Activated T-helper 2 cell treated with anti-CD3 and anti-CD28 coated beads, Interferon-gamma antibody, Interleukin-2, Interleukin-4, amounts not matched to agents 10 μg/mL and 5 μg/mL and 100 μg/mL, durations not matched to agents 14 hours and 24 hours and 36 hours (primary cell): ENCODE measurements around the gene FCRL2. TPM values are rescaled to one million over a fixed set of nuclear protein-coding genes. Genes with fewer than 3 reads are reported as not detected.
"Not testable (repeated sequence)": the region's sequence is repeated elsewhere in the genome, so short reads cannot be mapped to it uniquely, and the experiment has no call there.

Source experiments
- DNase-seq: peaks from one replicate; pipeline ENCODE4 v3.0.0; 2021; ENCODE audit warnings: low spot score
- H3K27ac Mint-ChIP-seq: one replicate; pipeline ENCODE4 v1.8.0; 2021; ENCODE audit warnings: mixed read lengths
- H3K27me3 Mint-ChIP-seq: one replicate; pipeline ENCODE4 v1.8.0; 2021; ENCODE audit warnings: low read depth, mixed read lengths
- H3K36me3 Mint-ChIP-seq: one replicate; pipeline ENCODE4 v1.8.0; 2021; ENCODE audit warnings: low read depth, mixed read lengths
- H3K4me1 Mint-ChIP-seq: one replicate; pipeline ENCODE4 v1.8.0; 2021; ENCODE audit warnings: low read depth, mixed read lengths
- H3K4me3 Mint-ChIP-seq: one replicate; pipeline ENCODE4 v1.8.0; 2021; ENCODE audit warnings: low read depth, mild to moderate bottlenecking, moderate library complexity, mixed read lengths
- H3K9me3 Mint-ChIP-seq: one replicate; pipeline ENCODE4 v1.8.0; 2021; ENCODE audit warnings: mixed read lengths
- intact Hi-C: fragments of 100-400 bp; cut with micrococcal nuclease; formaldehyde crosslinking; loops from one replicate; pipeline ENCODE4 v1.15.1; 2023
- total RNA-seq: library from RNA; stranded (reverse); gene quantifications from 2 replicates; pipeline ENCODE4 v1.2.3, GENCODE V29; 2022

The FCRL2 gene
- total RNA-seq, 1 donor from 2014 or later, result not detected

GRCh38 chr1:157775101-157775870 lies 1.6 kb downstream of the FCRL2 start:
- no peak for DNase-seq
- peaks cover 4% of the 10 kb centered on the region for H3K27me3 Mint-ChIP-seq
- no peaks in the 10 kb centered on the region for H3K4me1 Mint-ChIP-seq
- H3K36me3 Mint-ChIP-seq, result no peaks in the 10 kb centered on the region
- no peaks in the 10 kb centered on the region for H3K9me3 Mint-ChIP-seq
- H3K4me3 Mint-ChIP-seq, result no peak overlapping the region
- intact Hi-C loops, result no loop called here
- H3K27ac Mint-ChIP-seq, result no peak overlapping the region

DNA sequence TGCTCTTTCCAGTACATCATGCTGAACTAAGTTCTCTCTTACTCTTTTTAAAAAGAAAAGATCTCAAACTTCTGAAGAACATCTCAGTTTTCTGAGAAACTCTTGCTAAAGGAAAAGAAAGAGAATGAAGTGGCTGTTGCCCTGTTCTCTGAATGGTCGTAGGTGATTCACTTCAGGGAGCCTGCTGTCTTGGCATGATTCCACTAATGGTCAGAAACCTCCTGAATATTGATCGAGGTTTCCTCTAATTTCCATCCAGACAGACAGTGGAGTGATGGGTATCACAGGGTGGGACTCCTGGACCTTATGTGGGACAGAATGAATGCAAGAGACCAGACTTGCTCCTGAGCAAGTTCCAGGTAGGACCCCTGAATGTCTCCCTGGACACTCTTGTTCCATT lies 2.5 kb downstream of the FCRL2 start:
- no peaks in the 10 kb centered on the region for H3K9me3 Mint-ChIP-seq
- no peaks in the 10 kb centered on the region for H3K4me1 Mint-ChIP-seq
- no peak overlapping the region for H3K27ac Mint-ChIP-seq
- peaks cover 4% of the 10 kb centered on the region for H3K27me3 Mint-ChIP-seq
- H3K36me3 Mint-ChIP-seq, result no peaks in the 10 kb centered on the region
- H3K4me3 Mint-ChIP-seq, result no peak overlapping the region
- no peak for DNase-seq
- intact Hi-C loops, result no loop called here

DNA sequence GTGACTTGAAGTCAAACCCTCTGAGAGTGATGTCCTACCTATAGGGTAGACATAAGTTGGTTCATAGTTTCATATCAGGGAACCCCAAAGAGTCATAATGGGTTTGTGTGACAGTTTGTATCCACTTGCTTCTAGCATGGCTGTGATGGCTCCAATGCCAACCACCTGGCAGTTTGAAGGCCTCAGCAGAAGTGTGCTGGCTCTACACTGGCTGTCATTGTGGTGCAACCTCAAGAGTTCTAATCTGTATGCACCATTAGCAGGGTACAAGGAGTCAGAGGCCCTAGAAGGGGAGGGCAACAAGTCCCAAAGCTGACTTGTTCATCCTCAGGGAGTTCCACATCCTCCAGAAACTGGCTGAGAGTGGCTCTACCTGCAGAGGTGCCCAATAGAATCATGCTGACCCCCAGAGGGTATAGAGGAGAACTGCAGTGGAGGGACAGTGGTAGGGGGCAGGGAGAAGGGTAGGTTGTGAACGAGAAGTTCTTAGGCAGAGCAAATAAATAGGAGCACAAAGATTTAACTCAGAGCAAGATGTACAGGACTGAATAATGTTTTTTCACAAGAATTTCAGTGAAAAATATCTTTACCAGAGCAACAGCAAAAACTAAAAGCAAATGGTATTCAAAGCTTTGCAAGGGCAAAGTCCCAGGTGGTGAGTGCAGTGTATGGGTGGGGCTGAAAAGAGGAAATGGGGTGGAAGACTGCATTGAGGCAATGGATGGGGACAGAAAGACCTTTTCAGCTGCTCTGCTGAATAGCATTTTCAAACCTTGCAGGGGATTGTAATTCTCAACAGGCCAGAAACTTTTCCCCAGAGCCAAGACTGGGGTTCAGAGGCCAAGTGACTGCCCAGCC lies 3.2 kb downstream of the FCRL2 start:
- no peaks in the 10 kb centered on the region for H3K4me1 Mint-ChIP-seq
- intact Hi-C loops, result no loop called here
- no peaks in the 10 kb centered on the region for H3K36me3 Mint-ChIP-seq
- H3K9me3 Mint-ChIP-seq, result no peaks in the 10 kb centered on the region
- no peak overlapping the region for H3K27ac Mint-ChIP-seq
- H3K27me3 Mint-ChIP-seq, result peaks cover 4% of the 10 kb centered on the region
- H3K4me3 Mint-ChIP-seq, result no peak overlapping the region
- DNase-seq, result no peak

GRCh38 chr1:157771661-157772425 lies 5.1 kb downstream of the FCRL2 start:
- H3K27me3 Mint-ChIP-seq, result peaks cover 4% of the 10 kb centered on the region
- no peak for DNase-seq
- H3K4me3 Mint-ChIP-seq, result no peak overlapping the region
- no peaks in the 10 kb centered on the region for H3K36me3 Mint-ChIP-seq
- H3K27ac Mint-ChIP-seq, result no peak overlapping the region
- no peaks in the 10 kb centered on the region for H3K4me1 Mint-ChIP-seq
- H3K9me3 Mint-ChIP-seq, result no peaks in the 10 kb centered on the region
- intact Hi-C loops, result no loop called here

DNA sequence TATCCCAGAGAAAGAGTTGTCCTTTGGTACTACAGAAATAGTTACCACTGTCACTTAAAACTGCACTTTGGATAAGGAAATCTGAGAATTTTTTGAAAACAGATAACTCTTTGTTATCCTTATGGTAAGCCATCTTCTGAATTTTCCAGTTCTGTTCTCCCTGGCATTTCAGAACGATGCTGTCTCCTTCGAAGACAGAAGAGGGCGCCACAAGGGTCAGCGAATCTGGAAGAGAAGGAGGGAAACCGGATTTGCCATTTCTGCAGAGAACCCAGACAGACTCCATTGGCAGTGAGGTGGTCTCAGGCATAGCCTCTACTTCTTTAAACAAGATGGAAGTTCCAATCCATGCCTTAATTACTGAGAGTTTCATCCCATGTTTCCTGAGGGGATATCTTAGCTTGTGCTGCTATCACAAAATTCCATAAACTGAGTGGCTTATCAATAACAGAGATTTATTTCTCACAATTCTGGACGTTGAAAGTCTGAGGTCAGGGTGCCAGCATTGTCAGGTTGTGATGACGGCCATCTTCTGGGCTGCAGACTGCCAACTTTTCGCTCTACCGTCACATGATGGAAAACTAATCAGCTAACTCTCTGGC lies 6.4 kb downstream of the FCRL2 start:
- H3K36me3 Mint-ChIP-seq, result no peaks in the 10 kb centered on the region
- no peak overlapping the region for H3K4me3 Mint-ChIP-seq
- no peaks in the 10 kb centered on the region for H3K9me3 Mint-ChIP-seq
- no peak overlapping the region for H3K27ac Mint-ChIP-seq
- no peak for DNase-seq
- peaks cover 4% of the 10 kb centered on the region for H3K27me3 Mint-ChIP-seq
- intact Hi-C loops, result no loop called here
- H3K4me1 Mint-ChIP-seq, result no peaks in the 10 kb centered on the region

DNA sequence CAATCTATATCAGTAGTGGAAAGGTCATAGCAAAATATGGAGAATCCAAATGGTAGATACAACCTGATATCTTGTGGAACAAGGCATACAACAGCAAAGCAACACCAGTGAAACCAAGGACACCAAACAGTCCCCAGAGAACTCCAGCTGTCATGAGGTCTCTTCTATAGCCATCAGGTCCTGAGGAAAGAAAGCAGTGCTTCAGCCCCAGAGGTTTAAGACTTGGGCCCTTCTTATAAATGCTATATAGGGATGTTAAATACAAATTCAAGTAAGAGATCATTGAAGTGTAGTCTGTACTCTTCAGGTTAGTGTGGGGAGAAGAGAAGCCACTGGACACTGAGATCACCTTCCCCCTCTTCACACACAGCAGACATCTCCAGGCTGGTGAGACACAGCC lies 10.1 kb downstream of the FCRL2 start:
- no peaks in the 10 kb centered on the region for H3K9me3 Mint-ChIP-seq
- no peak overlapping the region for H3K27ac Mint-ChIP-seq
- H3K27me3 Mint-ChIP-seq, result peaks cover 2% of the 10 kb centered on the region
- no peak for DNase-seq
- intact Hi-C loops, result no loop called here
- no peak overlapping the region for H3K4me3 Mint-ChIP-seq
- no peaks in the 10 kb centered on the region for H3K36me3 Mint-ChIP-seq
- H3K4me1 Mint-ChIP-seq, result no peaks in the 10 kb centered on the region

DNA sequence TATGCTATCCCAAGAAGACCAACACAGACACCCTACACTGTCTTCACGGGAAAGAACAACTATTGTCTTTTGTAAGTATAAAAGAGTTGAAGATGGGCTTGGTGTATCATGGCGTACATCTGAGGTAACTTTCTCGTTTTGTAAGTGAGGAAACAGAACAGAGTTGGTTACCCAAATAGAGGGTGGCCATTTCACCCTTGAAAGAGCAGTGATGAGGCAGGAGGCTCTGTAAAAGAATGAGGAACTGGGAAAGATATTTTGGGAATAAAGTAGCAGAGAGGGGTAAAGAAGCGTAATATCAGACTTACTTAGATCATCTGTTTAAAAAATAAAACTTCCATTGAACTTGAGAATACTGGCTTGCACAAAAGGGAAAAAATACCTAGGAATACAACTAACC lies 18.9 kb downstream of the FCRL2 start:
- no peak overlapping the region for H3K27ac Mint-ChIP-seq
- DNase-seq, result no peak
- H3K27me3 Mint-ChIP-seq, result no peaks in the 10 kb centered on the region
- H3K4me3 Mint-ChIP-seq, result no peak overlapping the region
- no peaks in the 10 kb centered on the region for H3K4me1 Mint-ChIP-seq
- no peaks in the 10 kb centered on the region for H3K36me3 Mint-ChIP-seq
- intact Hi-C loops, result no loop called here
- peaks cover 3% of the 10 kb centered on the region for H3K9me3 Mint-ChIP-seq

DNA sequence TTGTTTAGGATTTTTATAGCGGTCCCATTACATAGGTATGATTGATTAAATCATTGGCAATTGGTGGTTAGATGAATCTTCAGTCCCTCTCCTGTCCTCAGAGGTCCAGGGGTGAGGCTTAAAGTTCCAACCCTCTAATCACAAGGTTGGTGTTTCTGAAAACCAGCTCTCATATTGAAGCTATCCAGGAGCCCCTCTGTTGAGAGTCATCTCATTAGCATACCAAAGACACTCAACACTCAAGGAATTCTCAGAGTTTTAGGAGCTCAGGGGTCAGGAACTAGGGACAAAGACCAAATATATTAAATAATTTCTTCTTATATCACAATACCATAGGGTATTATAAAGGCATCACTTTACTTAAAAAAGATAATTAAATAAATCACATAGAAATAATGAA lies 23.3 kb downstream of the FCRL2 start:
- Mint-ChIP-seq H3K27me3 (no peaks in the 10 kb centered on the region), H3K9me3 (no peaks in the 10 kb centered on the region)
- intact Hi-C loops, result no loop called here

GRCh38 chr1:157751283-157751682 lies 25.6 kb downstream of the FCRL2 start:
- intact Hi-C loops, result no loop called here
- H3K36me3 Mint-ChIP-seq, result no peaks in the 10 kb centered on the region
- no peaks in the 10 kb centered on the region for H3K9me3 Mint-ChIP-seq
- H3K27me3 Mint-ChIP-seq, result no peaks in the 10 kb centered on the region
- no peak overlapping the region for H3K27ac Mint-ChIP-seq
- H3K4me3 Mint-ChIP-seq, result no peak overlapping the region
- no peaks in the 10 kb centered on the region for H3K4me1 Mint-ChIP-seq
- no peak for DNase-seq

More for the DNA sequence above, 23.3 kb downstream of the FCRL2 start:
- Mint-ChIP-seq H3K36me3 (no peaks in the 10 kb centered on the region), H3K4me1 (no peaks in the 10 kb centered on the region), H3K4me3 (no peak overlapping the region), H3K27ac (no peak overlapping the region)
- no peak for DNase-seq

DNA sequence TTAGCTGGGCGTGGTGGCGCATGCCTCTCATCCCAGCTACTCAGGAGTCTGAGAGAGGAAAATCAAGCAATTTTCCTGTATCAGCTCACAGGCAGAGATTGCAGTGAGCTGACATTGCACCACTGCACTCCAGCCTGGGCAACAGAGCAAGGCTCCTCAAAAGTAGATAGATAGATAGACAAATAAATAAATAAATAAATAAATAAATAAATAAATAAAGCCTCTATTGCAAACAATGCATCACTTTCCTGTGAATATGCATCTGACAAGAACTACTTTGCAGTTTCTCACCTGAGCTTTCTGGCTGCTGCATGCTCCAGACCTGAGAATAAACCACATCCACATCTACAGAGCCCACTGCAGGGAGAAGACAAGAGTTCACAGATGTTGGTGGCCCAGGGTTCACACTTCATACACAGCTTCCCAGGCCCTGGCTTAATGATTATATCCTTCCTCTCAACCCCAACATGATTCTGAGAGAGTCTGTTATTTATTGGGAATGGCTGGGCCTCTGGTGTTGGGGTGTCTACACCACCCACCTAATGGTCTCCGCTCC lies 28.6 kb downstream of the FCRL2 start:
- no peaks in the 10 kb centered on the region for H3K9me3 Mint-ChIP-seq
- intact Hi-C loops, result no loop called here
- no peaks in the 10 kb centered on the region for H3K36me3 Mint-ChIP-seq

DNA sequence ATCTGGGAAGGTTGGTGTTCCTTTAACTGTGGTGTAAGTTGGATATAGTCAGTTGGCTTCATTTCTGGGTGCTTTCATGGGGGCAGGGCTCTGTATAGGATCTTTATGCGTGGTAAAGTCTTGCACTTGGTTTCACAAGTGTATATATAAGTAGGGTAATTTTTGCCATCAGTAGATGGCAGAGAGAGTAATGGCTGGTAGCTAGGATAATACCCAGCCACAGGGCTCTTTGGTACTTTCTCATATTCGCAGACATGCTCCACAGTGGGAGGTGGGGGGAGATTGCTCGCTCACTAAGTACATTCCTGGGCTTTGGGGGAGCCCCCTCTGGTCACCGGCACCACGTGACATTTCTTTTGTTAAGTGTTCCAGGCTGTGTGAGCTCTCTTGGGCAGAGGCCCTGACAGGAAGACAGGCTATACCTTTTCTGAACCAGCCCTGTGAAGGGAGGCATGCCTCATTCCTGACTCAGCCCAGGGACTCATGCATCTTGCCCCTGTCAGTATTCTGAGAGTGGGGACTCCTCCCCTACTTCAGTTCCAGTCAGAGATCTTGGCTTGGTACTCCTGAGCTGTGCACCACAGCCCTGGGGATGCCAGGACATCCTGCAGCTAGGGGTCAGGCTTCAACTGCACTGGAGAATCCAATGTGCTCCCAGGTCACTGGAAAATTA lies 37.6 kb downstream of the FCRL2 start:
- intact Hi-C loops, result no loop called here
- H3K36me3 Mint-ChIP-seq, result no peaks in the 10 kb centered on the region

More for the DNA sequence above, 28.6 kb downstream of the FCRL2 start:
- no peak overlapping the region for H3K27ac Mint-ChIP-seq
- no peaks in the 10 kb centered on the region for H3K27me3 Mint-ChIP-seq
- no peak overlapping the region for H3K4me3 Mint-ChIP-seq
- no peak for DNase-seq
- H3K4me1 Mint-ChIP-seq, result no peaks in the 10 kb centered on the region

GRCh38 chr1:157735991-157736390 lies 40.9 kb downstream of the FCRL2 start:
- intact Hi-C loops, H3K4me3 Mint-ChIP-seq, H3K27ac Mint-ChIP-seq: not testable (repeated sequence)

More for the DNA sequence above, 37.6 kb downstream of the FCRL2 start:
- H3K27ac Mint-ChIP-seq, result no peak overlapping the region
- no peak for DNase-seq
- no peak overlapping the region for H3K4me3 Mint-ChIP-seq
- no peaks in the 10 kb centered on the region for H3K4me1 Mint-ChIP-seq
- H3K9me3 Mint-ChIP-seq, result no peaks in the 10 kb centered on the region
- H3K27me3 Mint-ChIP-seq, result no peaks in the 10 kb centered on the region

More at GRCh38 chr1:157735991-157736390, 40.9 kb downstream of the FCRL2 start:
- H3K27me3 Mint-ChIP-seq, H3K9me3 Mint-ChIP-seq, DNase-seq, H3K4me1 Mint-ChIP-seq, H3K36me3 Mint-ChIP-seq: not testable (repeated sequence)
